SH-SY5Y (cell line): ENCODE data around the gene SSPN.

ENCODE experiments used
- GATA2 ChIP-seq: IDR thresholded peaks from 2 replicates; pipeline ENCODE4 v1.6.1; 2011; ENCODE audit warnings: mild to moderate bottlenecking, low read depth, low read length
- GATA3 ChIP-seq: IDR thresholded peaks from 2 replicates; pipeline ENCODE4 v1.6.1; 2011; ENCODE audit warnings: low read depth, mild to moderate bottlenecking, low read length, moderate library complexity

DNA sequence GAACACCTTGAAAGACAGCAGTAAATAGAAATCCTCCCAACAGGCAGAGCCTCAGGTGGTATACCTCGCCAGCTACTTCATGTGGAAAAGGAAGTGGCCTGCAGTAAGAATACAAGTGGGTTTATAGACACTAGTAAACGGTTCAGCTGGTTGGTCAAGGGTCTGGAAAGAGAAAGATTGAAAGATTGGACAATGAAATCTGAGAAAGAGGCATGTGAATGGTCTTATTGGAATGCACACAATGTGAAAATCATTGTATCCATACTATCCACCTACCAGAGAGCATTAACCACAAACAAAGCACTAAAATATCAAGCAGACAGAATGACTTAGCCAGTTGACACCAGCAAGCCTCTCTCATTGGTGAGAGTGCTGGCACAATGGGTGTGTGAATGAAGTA is 98.2 kb downstream of the SSPN start:
- TF ChIP-seq GATA2 (no peak), GATA3 (no peak)
